K562 (cell line): ENCODE measurements around the gene TMC1.

ENCODE experiments used
- POLR2AphosphoS5 ChIP-seq: IDR thresholded peaks from 2 replicates; pipeline ENCODE4 v1.6.1; 2011; ENCODE audit warnings: mild to moderate bottlenecking, low read depth, low read length, moderate library complexity; ENCODE audit not compliant: control insufficient read depth, insufficient read depth
- SMARCE1 ChIP-seq: fragments of 450-650 bp; IDR thresholded peaks from 2 replicates; pipeline ENCODE4 v1.7.1; 2016; ENCODE audit warnings: mild to moderate bottlenecking
- TF ChIP-seq, protein P1 (sequence below), 3 experiments: IDR thresholded peaks in 2 of 3; conservative IDR thresholded peaks in 1 of 3; 2 replicates each; pipeline ENCODE4 v1.5.1; 2011 to 2012; ENCODE audit warnings: low read length in 3 of 3, mild to moderate bottlenecking in 3 of 3, control low read depth in 2 of 3, improper control_type of control experiment in 1 of 3, inconsistent platforms in 1 of 3, low read depth in 1 of 3, mixed read lengths in 1 of 3, moderate library complexity in 1 of 3; ENCODE audit not compliant: insufficient read depth in 2 of 3

DNA sequence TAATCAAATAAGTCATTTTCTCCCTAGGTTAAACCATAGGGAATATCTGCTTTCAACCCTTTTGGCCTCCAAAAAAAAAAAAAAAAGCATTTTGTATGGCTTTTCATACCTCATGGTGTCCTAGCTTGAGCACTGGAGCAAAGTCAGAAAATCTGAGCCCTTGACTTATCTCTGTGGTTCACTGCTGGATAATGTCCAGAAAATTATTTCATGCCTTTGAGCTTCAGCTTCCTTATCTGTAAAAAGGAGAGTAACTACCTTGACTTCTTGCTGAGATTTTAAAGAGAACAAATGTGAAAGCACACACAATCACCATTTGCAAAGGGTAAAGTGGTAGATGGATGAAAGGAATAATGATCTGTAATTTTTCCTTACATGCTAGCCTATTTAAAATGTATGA, 265.5 kb downstream of the TMC1 start:
- TF ChIP-seq, protein P1, sequence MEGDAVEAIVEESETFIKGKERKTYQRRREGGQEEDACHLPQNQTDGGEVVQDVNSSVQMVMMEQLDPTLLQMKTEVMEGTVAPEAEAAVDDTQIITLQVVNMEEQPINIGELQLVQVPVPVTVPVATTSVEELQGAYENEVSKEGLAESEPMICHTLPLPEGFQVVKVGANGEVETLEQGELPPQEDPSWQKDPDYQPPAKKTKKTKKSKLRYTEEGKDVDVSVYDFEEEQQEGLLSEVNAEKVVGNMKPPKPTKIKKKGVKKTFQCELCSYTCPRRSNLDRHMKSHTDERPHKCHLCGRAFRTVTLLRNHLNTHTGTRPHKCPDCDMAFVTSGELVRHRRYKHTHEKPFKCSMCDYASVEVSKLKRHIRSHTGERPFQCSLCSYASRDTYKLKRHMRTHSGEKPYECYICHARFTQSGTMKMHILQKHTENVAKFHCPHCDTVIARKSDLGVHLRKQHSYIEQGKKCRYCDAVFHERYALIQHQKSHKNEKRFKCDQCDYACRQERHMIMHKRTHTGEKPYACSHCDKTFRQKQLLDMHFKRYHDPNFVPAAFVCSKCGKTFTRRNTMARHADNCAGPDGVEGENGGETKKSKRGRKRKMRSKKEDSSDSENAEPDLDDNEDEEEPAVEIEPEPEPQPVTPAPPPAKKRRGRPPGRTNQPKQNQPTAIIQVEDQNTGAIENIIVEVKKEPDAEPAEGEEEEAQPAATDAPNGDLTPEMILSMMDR (IDR thresholded peaks at IDR 0.05 in 2 of 3, conservative IDR thresholded peaks at IDR 0.05 in 1 of 3; ENCODE audit: insufficient read depth in 2 of 3, low read depth in 1 of 3, low read length in 3 of 3): no peak
- no peak for TF ChIP-seq POLR2AphosphoS5
- TF ChIP-seq SMARCE1: no peak
